Measurements from ENCODE around the gene DAD1.
"Not testable (repeated sequence)": the region's sequence is repeated elsewhere in the genome, so short reads cannot be mapped to it uniquely, and the experiment has no call there.

Gene DAD1

GRCh38 chr14:22566266-22566665 is 22.8 kb downstream of the DAD1 start:
- DNase-seq: not testable (repeated sequence)

DNA sequence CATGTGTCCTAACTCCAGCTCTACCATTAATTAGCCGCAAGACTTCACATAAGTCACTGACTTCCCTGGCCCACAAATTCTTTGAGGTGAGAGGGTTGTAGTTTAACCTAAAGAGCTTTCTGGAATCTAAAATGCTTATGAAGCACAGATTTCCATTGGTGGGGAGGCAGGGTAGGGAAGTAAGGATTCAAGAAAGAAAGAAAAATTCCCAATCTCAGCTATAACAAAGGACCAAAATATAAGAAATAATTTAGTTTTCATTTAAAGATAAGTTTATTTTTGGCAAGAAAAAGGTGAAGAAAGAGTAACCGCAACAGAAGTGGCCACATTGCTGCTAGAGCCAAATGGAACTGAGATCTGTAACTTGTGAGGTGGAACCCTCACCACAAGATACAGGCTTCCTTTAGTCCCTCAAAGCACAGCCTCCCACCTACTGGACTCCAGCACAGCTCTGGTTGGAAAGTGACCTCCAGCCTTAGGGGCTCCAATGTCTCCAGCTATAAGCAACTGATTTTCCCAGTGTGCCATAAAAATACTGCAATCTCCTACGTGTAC is 23.6 kb downstream of the DAD1 start:
- no peak for DNase-seq

DNA sequence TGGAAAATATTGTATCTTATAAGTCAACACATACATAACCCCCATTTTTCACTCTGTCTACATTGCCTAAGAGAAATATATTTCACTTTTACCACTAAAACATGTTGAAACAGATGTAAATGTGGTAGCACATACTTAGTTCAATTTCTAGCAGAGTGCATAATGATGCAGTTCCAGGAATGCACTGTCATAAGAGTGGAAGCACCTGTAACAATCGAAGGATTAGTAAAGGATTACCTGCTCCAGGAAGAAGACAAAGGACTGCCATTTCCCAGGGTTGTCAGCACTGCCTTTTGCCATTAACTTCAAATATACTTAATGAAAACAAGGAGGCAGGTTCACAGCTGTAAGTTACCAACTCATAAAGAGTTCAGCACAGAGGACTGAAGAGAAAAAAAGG is 24.6 kb downstream of the DAD1 start:
- no peak for DNase-seq

DNA sequence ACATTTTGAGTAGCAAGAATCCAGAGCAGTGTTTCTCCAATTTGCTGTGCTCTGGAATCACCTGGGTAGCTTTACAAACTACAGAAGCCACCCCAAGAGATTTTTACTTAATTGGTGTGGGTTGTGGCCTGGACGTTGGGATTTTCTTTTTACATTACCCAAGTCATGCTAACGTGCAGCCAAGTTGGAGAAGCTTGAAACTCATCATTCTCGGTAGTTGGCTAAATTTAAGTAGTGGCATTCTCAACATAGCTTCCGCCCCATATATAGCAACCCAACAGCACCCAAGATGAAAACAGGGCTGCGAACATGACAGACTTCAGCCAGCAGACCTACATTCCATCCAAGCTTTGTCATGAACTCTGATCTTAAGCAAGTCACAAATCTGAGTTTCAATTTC is 25.0 kb downstream of the DAD1 start:
- DNase-seq: peak; percentile 52

DNA sequence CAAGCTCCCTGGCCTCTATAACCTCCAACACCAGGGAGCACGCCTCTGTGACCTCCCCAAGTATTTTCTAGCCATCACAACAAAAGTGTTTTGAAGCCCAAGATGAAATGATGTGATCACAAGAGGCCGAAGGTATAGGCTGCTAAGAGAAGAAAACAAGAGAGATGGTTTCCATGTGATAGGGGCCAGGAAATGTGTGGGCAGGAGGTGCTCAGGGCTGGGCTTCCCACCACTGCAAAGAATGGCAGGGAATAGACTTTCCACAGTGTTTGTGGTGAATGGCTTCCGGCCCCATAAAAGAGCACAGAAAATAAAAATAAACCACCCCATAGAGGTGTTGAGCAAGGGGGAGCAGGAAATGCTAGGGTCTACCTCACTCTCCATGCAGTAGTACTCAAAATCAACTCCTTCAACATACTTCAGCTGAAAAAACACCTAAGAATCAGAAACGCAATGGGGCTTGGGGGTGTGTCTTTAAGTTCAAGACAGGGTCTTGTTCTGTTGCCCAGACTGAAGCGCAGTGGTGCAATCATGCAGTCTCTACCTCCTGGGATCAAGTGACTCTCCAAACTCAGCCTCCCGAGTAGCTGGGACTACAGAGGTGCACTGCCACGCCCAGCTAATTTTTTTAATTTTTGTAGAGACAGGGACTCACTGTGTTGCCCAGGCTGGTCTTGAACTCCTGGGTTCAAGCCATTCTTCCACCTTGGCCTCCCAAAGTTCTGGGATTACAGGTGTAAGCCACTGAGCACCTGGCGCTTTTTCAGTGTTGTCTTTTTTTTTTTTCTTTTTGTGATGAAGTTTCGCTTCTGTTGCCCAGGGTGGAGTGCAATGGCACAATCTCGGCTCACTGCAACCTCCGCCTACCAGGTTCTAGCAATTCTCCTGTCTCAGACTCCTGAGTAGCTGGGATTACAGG is 27.1 kb downstream of the DAD1 start:
- no peak for DNase-seq

DNA sequence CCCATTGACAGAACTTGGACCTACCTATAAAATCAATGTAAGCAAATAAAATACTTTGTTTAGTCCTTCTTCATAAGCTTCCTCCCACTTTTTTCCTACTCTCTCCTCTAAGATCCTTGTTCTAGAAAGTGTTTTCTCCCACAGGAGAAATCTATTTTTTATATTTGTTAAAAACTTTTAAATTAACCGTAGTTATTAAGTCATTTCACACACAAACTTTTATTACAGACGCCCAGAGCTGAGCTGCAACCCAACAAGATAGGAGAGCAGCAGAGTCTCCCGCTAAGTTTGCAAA is 27.7 kb downstream of the DAD1 start:
- no peak for DNase-seq

DNA sequence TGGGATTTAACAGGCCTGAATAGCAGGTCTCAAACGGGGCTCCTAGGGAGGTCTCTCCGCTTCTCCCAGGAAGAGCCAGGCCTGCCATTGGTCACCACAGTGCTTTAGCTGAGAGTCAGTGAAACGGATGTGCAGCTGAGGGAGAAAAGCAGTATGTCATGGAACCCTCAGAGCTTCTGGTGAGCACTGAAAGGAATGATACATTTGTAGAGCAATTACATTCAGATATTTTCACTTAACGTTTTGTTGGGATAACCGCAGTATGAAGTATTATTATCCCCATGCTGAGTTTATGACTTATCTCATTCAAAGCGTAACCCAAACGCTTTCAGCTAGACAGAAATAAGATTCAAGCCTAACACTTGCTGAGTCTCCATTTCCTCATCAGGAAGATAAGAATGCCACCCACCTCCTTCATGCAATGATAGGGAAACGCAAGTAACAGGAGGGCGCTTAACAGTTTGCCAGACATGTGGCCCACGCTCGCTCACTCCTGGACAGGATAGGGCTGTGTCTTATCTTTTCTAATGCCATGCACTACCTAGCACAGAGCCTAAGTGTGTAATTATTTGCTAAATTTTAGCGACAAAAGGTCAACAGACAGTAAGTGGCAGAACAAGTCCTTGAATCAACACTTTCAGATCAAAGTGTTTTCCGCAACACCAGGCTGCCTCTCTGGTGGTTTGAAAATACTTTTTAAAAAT is 28.2 kb downstream of the DAD1 start:
- DNase-seq: no peak

DNA sequence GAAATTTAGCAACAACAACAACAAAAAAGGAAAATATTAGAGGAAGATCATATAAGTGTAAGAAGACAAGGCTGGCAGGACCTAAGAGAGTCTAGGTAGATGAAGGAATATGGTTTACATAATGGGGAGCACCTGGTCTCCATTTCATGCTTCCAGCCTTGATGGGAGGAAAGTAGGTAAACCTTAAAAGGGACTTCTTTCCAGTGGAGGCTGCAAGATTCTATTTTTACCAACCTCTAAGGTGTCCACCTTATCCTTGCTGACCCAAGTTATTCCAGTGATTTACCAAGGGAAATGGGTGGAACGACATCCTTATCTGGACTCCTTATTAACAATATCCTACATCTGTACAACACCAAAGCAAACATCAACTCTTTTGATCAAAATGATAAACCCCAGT is 30.0 kb downstream of the DAD1 start:
- DNase-seq: no peak

DNA sequence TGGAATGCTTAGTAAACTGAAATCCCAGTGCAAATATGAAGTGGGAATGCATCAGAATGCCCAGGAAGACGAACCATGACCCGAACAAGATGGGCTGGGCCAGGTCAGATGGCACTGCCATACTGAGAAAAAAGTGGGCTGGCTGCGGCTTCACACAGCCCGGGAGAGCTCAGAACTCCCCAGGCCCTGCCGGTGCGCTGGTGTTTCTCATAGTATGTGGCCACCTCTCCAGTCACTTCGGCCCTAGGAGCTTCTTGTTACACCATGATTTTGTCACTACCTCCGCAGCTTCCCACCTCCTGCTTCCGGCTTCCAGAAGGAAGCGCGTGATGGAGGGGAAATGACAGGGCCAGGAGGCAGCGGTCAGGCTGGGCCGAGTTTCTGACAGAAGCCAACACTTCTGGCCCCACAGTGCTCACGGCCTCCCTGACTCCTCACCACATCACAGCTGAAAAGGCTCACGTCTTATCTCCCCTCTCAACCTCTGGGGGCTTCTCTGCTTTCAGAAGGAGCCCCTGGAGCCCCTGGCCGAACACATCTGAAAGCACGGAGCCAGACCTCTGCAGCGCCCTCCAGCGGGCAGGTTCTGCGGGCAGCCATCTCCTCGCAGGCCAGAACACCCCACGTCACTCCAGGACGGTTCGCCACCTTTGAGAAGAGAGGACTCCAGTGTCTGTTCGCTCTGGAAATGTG is 30.7 kb downstream of the DAD1 start:
- no peak for DNase-seq

DNA sequence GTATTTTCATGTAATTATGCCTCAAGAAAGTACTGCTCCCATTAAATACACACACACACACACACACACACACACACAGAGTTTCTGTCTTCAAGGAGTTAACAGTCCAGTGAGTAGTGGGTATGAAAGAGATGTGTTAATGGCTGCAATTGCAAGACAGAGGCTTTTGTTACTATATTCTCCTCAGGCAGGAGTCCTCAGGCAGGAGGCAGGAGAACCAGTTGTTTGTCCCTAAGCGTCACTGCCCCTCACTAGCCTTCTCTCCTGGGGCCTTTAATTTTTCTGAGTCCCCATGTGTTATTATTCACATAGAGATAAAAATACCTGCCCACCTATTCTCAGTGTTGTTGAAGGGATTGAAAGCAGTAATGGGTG is 31.2 kb downstream of the DAD1 start:
- DNase-seq: no peak

GRCh38 chr14:22556990-22557623 is 31.9 kb downstream of the DAD1 start:
- DNase-seq: peak; percentile 69

- DNase-seq: peak; percentile 87
Measured at GRCh38 chr14:22556021-22556989, 32.7 kb downstream of the DAD1 start.

GRCh38 chr14:22555384-22556011 is 33.5 kb downstream of the DAD1 start:
- peak; percentile 42 for DNase-seq

DNA sequence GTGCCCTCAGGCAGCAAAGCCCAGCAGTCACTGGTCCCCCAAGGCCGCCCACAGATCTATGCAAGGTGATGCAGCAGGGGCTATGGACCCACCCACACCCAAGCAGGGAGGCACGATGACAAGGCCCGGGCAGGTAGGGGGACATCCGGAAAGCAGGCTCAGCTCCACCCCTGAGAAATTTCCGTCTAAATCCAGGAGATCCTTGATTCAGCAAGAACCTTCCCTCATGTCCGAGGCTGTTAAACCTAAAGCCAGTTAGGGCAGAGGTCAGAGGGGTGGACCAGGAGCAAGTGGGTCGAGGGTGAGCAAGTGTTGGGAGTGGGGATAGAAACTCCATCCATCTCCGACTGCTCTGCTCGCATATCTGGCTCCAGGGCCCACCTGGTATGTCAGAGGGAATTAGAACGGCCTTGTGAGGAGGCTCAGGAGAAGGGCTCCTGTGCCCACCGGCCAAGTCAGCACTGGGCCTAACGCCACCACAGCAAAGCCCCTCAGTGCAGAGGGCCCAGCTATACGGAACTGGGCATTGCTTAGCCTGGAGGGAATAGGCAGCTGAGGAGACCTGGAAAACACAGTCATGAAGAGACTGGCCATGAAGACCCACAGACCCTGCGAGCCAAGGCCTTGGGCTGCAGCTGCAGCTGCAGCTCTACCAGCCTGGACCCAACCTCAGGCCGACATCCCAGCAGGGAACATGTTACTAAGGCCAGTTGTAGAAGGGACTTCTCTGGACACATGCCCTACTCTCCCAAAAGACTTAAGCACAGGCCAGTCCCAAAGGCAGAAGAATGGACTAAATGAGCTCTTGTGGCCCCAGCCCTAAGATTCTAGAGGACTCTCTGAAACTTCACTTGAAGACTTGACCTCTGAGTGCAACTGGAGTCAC is 34.3 kb downstream of the DAD1 start:
- no peak for DNase-seq

DNA sequence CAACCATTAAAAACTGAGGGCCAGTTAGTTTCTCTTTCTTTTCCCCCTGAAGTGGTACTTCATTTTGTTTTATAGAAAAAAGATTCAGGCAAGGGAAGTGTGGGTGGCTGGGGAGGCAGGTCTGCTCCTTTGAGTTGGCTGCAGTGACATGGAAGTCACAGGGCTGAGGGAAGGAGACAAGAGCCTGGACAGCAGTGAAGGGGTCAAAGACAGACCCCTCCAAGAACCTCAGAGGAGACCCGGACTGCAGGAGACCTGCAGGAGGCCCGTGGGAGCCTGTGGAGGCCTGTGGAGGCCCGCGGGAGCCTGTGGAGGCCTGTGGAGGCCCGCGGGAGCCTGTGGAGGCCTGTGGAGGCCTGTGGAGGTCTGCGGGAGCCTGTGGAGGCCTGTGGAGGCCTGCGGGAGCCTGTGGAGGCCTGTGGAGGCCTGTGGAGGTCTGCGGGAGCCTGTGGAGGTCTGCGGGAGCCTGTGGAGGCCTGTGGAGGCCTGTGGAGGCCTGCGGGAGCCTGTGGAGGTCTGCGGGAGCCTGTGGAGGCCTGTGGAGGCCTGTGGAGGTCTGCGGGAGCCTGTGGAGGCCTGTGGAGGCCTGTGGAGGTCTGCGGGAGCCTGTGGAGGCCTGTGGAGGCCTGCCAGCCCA is 35.0 kb downstream of the DAD1 start:
- DNase-seq: not testable (repeated sequence)

GRCh38 chr14:22553445-22553844 is 35.6 kb downstream of the DAD1 start:
- DNase-seq: no peak

GRCh38 chr14:22552827-22553076 is 36.3 kb downstream of the DAD1 start:
- no peak for DNase-seq

DNA sequence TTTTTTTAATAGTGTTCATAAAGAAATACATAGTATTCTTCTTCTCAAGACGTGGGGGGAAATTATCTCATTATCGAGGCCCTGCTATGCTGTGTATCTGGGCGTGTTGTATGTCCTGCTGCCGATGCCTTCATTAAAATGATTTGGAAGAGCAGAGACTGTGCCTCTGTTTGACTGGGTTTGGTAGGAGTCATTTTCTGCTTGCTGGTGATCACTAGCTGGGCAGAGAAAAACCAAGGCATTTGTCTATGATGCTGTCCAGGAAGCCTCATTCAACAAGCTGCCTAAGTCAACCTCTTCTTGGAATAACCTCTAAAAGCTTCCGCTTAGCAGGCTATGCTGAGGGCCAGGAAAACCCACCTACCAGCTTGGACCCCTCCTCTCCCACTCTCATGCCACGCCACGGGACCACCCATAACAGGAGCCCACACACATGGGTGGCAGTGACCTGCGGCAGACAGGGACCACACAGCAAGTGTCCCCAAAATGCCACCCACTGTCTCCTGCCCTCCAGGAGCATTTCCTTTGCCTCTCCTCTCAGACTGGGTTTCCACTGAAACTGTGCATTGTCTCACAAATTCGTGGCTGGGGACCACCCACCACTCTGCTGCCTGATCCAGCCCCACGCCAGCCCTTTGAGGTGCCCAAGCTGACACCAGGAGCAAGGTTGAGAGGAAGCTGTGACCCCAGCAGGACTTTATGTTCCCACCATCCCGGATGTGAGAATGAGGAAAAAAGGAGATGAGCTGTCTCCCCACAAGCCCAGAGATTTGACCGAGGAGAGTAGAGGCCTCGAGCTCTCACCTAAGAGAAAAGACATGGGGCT is 36.8 kb downstream of the DAD1 start:
- no peak for DNase-seq

- no peak for DNase-seq
Measured at GRCh38 chr14:22551605-22551997, 37.4 kb downstream of the DAD1 start.
